ENCODE measurements around the gene ZNF507.
"Not testable (repeated sequence)": the region's sequence is repeated elsewhere in the genome, so short reads cannot be mapped to it uniquely, and the experiment has no call there.

The ZNF507 gene

DNA sequence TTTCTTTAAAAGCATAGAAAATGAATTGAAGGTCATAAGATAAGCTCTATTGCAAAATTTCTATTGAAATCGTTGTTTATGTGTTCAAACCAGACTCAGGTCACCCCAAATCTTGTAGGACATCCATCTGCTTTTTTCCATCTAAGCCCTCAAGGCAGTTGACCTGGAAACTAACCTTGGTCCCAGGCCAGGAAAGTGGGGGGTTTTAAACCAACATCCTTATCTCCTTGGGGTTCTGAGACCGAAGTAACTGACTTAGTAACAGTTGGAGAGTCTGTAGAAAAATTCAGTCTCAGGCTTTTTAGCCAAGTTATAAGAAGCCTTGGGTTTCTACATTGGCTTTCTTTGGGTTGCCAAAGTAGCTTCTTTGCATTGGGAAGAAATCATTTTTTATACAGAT is 23.4 kb downstream of the ZNF507 start:
- H3K27ac Mint-ChIP-seq, result no peak overlapping the region
- H3K4me1 Mint-ChIP-seq (ENCODE audit: low read depth), result peaks cover 21% of the 10 kb centered on the region
- no peak overlapping the region for H3K4me3 Mint-ChIP-seq
- H3K27me3 Mint-ChIP-seq (ENCODE audit: low read depth), result no peaks in the 10 kb centered on the region
- no peaks in the 10 kb centered on the region for H3K9me3 Mint-ChIP-seq
- peaks cover 58% of the 10 kb centered on the region for H3K36me3 Mint-ChIP-seq (ENCODE audit: low read depth)

DNA sequence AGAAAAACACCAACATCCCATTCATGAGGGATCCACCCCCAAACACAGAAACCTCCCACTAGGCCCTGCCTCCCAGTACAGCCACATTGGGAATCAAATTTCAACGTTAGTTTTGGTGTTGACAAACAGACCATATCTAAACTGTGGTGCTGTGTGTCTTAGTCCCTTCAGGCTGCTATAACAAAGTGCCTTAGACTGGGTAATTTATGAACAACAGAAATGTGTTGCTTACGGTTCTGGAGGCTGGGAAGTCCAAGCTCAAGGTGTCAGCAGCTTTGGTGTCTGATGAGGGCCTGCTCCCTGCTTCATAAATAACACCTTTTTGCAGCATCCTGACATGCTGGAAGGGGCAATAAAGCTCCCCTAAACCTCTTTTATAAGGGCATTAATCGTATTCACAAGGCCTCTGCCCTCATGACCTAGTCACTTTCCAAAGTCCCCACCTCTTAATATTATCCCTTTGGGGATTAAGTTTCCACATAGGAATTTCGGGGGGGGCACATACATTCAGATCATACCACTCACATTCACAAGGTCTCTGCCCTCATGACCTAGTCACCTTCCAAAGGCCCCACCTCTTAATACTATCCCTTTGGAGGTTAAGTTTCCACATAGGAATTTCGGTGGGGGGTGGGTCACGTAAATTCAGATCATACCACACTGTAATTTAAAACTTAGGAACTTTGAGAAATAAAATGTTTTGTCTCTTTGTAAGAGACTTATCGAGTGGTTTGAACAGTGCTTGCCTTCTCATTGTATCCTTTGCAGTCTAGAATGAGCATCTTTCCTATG is 27.5 kb downstream of the ZNF507 start:
- Mint-ChIP-seq H3K4me3 (no peak overlapping the region), H3K27ac (no peak overlapping the region), H3K9me3 (no peaks in the 10 kb centered on the region), H3K36me3 (ENCODE audit: low read depth) (peaks cover 42% of the 10 kb centered on the region), H3K4me1 (ENCODE audit: low read depth) (peaks cover 2% of the 10 kb centered on the region), H3K27me3 (ENCODE audit: low read depth) (no peaks in the 10 kb centered on the region)

GRCh38 chr19:32373585-32374295 is 28.3 kb downstream of the ZNF507 start:
- Mint-ChIP-seq H3K27me3 (ENCODE audit: low read depth) (no peaks in the 10 kb centered on the region), H3K4me1 (ENCODE audit: low read depth) (no peaks in the 10 kb centered on the region), H3K9me3 (no peaks in the 10 kb centered on the region), H3K27ac (no peak overlapping the region), H3K36me3 (ENCODE audit: low read depth) (peaks cover 36% of the 10 kb centered on the region), H3K4me3 (no peak overlapping the region)

DNA sequence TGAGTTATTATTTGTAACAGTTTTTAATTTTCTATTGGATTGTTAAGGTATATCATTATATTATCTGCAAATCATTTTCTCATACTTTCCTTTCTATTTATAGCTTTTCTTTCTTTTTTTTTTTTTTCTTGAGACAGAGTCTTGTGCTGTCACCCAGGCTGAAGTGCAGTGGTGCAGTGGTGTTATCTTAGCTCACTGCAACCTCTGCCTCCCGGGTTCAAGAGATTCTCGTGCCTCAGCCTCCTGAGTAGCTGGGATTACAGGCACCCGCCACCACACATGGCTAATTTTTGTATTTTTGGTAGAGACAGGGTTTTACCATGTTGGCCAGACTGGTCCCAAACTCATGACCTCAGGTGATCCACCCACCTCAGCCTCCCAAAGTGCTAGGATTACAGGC is 29.0 kb downstream of the ZNF507 start:
- H3K4me3 Mint-ChIP-seq; H3K9me3 Mint-ChIP-seq; H3K4me1 Mint-ChIP-seq (ENCODE audit: low read depth); H3K27ac Mint-ChIP-seq; H3K27me3 Mint-ChIP-seq (ENCODE audit: low read depth): not testable (repeated sequence)
- peaks cover 35% of the 10 kb centered on the region for H3K36me3 Mint-ChIP-seq (ENCODE audit: low read depth)

GRCh38 chr19:32377088-32377487 is 31.7 kb downstream of the ZNF507 start:
- peaks cover 29% of the 10 kb centered on the region for H3K36me3 Mint-ChIP-seq (ENCODE audit: low read depth)

GRCh38 chr19:32380269-32380668 is 34.9 kb downstream of the ZNF507 start:
- Mint-ChIP-seq H3K27ac (no peak overlapping the region), H3K4me3 (no peak overlapping the region), H3K4me1 (ENCODE audit: low read depth) (peaks cover 11% of the 10 kb centered on the region), H3K27me3 (ENCODE audit: low read depth) (no peaks in the 10 kb centered on the region), H3K9me3 (no peaks in the 10 kb centered on the region), H3K36me3 (ENCODE audit: low read depth) (peaks cover 29% of the 10 kb centered on the region)

More at GRCh38 chr19:32377088-32377487, 31.7 kb downstream of the ZNF507 start:
- not testable (repeated sequence) for H3K4me3 Mint-ChIP-seq; H3K4me1 Mint-ChIP-seq (ENCODE audit: low read depth); H3K9me3 Mint-ChIP-seq; H3K27ac Mint-ChIP-seq; H3K27me3 Mint-ChIP-seq (ENCODE audit: low read depth)

DNA sequence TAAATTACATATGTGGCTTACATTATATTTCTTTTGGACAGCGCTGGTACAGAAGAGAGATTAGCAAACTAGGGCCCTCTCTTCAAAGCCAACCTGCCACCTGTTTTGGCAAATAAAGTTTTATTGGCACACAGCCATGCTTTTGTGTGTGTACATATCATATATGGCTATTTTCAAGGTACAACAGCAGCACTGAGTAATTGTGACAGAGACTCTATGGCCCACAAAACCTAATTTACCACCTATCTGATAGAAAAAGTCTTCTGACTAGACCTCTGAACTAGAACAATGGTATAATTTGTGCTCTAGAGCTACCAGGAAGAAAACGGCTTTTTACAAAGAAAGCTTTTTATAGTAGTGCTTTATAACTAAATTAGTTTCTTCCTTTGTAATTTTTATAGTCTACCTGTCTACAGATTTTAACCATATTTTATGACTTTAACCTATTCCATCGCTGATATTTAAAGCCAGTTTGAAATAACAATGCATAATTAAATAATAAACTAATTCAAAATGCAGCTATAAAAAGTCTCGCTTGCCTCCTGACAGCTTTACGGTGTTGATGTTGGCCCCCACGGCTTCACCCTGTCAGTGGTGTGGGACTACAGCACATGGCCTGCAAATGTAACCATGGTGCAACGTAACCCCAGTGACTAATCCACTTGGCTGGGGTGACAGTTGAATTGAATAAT is 42.4 kb downstream of the ZNF507 start:
- peaks cover 7% of the 10 kb centered on the region for H3K36me3 Mint-ChIP-seq (ENCODE audit: low read depth)
- H3K4me3 Mint-ChIP-seq, result no peak overlapping the region
- H3K9me3 Mint-ChIP-seq, result no peaks in the 10 kb centered on the region
- peaks cover 4% of the 10 kb centered on the region for H3K4me1 Mint-ChIP-seq (ENCODE audit: low read depth)
- H3K27ac Mint-ChIP-seq, result no peak overlapping the region
- no peaks in the 10 kb centered on the region for H3K27me3 Mint-ChIP-seq (ENCODE audit: low read depth)

GRCh38 chr19:32388393-32388855 is 43.0 kb downstream of the ZNF507 start:
- Mint-ChIP-seq H3K27ac (no peak overlapping the region), H3K9me3 (no peaks in the 10 kb centered on the region), H3K27me3 (ENCODE audit: low read depth) (no peaks in the 10 kb centered on the region), H3K4me1 (ENCODE audit: low read depth) (no peaks in the 10 kb centered on the region), H3K36me3 (ENCODE audit: low read depth) (peaks cover 4% of the 10 kb centered on the region), H3K4me3 (no peak overlapping the region)

DNA sequence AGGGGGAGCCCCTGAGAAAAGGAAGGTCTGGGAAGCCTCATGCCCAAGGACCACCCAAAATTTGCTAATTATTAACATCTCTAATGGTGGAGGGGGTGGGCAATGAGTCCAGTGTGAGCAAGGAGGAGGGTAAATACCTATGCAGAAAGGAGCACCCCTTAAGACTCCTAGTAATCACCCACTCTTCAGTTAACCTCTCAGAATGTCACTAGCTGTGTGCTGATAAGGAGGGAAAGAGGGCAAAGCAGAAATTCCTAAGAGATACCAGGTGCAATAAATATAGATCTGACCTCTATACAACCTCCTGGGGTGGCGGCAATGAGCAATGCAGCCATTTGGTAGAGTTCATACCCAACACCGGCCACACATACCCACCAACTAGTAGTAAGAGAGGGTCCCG is 47.5 kb downstream of the ZNF507 start:
- Mint-ChIP-seq H3K9me3 (no peaks in the 10 kb centered on the region), H3K36me3 (ENCODE audit: low read depth) (no peaks in the 10 kb centered on the region), H3K27ac (no peak overlapping the region), H3K4me1 (ENCODE audit: low read depth) (no peaks in the 10 kb centered on the region), H3K27me3 (ENCODE audit: low read depth) (no peaks in the 10 kb centered on the region), H3K4me3 (no peak overlapping the region)

GRCh38 chr19:32396046-32396652 is 50.7 kb downstream of the ZNF507 start:
- no peaks in the 10 kb centered on the region for H3K36me3 Mint-ChIP-seq (ENCODE audit: low read depth)
- no peaks in the 10 kb centered on the region for H3K27me3 Mint-ChIP-seq (ENCODE audit: low read depth)
- no peaks in the 10 kb centered on the region for H3K4me1 Mint-ChIP-seq (ENCODE audit: low read depth)
- no peak overlapping the region for H3K27ac Mint-ChIP-seq
- no peaks in the 10 kb centered on the region for H3K9me3 Mint-ChIP-seq
- no peak overlapping the region for H3K4me3 Mint-ChIP-seq

GRCh38 chr19:32397671-32398101 is 52.3 kb downstream of the ZNF507 start:
- Mint-ChIP-seq H3K4me3 (no peak overlapping the region), H3K4me1 (ENCODE audit: low read depth) (no peaks in the 10 kb centered on the region), H3K27me3 (ENCODE audit: low read depth) (no peaks in the 10 kb centered on the region), H3K36me3 (ENCODE audit: low read depth) (no peaks in the 10 kb centered on the region), H3K27ac (no peak overlapping the region), H3K9me3 (no peaks in the 10 kb centered on the region)

- peaks cover 10% of the 10 kb centered on the region for H3K4me1 Mint-ChIP-seq (ENCODE audit: low read depth)
- no peaks in the 10 kb centered on the region for H3K9me3 Mint-ChIP-seq
- peaks cover 3% of the 10 kb centered on the region for H3K27me3 Mint-ChIP-seq (ENCODE audit: low read depth)
- no peak overlapping the region for H3K4me3 Mint-ChIP-seq
- H3K27ac Mint-ChIP-seq, result no peak overlapping the region
- H3K36me3 Mint-ChIP-seq (ENCODE audit: low read depth), result no peaks in the 10 kb centered on the region
These were observed 56.6 kb downstream of the ZNF507 start for GRCh38 chr19:32401992-32402391.

- Mint-ChIP-seq H3K27me3 (ENCODE audit: low read depth) (peaks cover 3% of the 10 kb centered on the region), H3K36me3 (ENCODE audit: low read depth) (no peaks in the 10 kb centered on the region), H3K4me3 (peak overlapping the region; percentile 82), H3K27ac (no peak overlapping the region), H3K4me1 (ENCODE audit: low read depth) (peaks cover 10% of the 10 kb centered on the region), H3K9me3 (no peaks in the 10 kb centered on the region)
These were observed 58.0 kb downstream of the ZNF507 start for GRCh38 chr19:32403291-32403995.

Measured in T-helper 1 cell treated with Interleukin-12 subunit alpha and Interleukin-12 subunit beta and Interleukin-4 antibody, amounts not matched to agents 30 μg/mL and 1 μg/mL, for 36 hours (primary cell).